ENCODE results near the gene ALG14. TPM values are rescaled to one million over a fixed set of nuclear protein-coding genes. Genes with fewer than 3 reads are reported as not detected.

Gene ALG14
- total RNA-seq, 2 experiments from 2014 or later: 0.08 to 0.52 TPM

GRCh38 chr1:95088303-95088702 lies 15.6 kb upstream of the ALG14 start:
- Mint-ChIP-seq H3K27ac (no peak overlapping the region), H3K4me3 (no peak overlapping the region), H3K27me3 (peaks cover 40% of the 10 kb centered on the region), H3K4me1 (ENCODE audit: low read depth) (no peaks in the 10 kb centered on the region), H3K36me3 (ENCODE audit: low read depth) (no peaks in the 10 kb centered on the region), H3K9me3 (no peaks in the 10 kb centered on the region)
- Histone ChIP-seq H3K36me3 (ENCODE audit: insufficient read depth, low read length) (no peaks in the 10 kb centered on the region), H3K4me1 (ENCODE audit: insufficient read depth, low read length) (no peaks in the 10 kb centered on the region), H3K9me3 (ENCODE audit: control insufficient read depth in 1 of 2, insufficient read depth in 1 of 2, low read length in 2 of 2) (peaks cover 0 to 7% of the 10 kb centered on the region in 2 experiments), H3K27me3 (ENCODE audit: control insufficient read depth in 1 of 2, insufficient read depth in 2 of 2, low read length in 2 of 2) (peaks cover 0 to 5% of the 10 kb centered on the region in 2 experiments), H3K27ac (ENCODE audit: low read depth in 1 of 2, low read length in 2 of 2) (no peak overlapping the region), H3K4me3 (ENCODE audit: low read length) (no peak overlapping the region)
- ChIA-PET CTCF (interaction anchor here (0.9 to 1.1 kb wide), 2 partner anchors 29 to 146 kb away, joined by 3 read pairs; partner anchors contain the start of genes RWDD3 and TLCD4), POLR2A (no interaction called here)
- intact Hi-C loops (cut with DNase I, micrococcal nuclease): loop anchor here (5.0 kb wide), 1 partner anchor 144 kb away; the partner anchor contains the start of gene RWDD3 (in 2 of the 2)
- TF ChIP-seq, protein P1, sequence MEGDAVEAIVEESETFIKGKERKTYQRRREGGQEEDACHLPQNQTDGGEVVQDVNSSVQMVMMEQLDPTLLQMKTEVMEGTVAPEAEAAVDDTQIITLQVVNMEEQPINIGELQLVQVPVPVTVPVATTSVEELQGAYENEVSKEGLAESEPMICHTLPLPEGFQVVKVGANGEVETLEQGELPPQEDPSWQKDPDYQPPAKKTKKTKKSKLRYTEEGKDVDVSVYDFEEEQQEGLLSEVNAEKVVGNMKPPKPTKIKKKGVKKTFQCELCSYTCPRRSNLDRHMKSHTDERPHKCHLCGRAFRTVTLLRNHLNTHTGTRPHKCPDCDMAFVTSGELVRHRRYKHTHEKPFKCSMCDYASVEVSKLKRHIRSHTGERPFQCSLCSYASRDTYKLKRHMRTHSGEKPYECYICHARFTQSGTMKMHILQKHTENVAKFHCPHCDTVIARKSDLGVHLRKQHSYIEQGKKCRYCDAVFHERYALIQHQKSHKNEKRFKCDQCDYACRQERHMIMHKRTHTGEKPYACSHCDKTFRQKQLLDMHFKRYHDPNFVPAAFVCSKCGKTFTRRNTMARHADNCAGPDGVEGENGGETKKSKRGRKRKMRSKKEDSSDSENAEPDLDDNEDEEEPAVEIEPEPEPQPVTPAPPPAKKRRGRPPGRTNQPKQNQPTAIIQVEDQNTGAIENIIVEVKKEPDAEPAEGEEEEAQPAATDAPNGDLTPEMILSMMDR (IDR thresholded peaks at IDR 0.05): no peak
- DNase-seq (no peak), ATAC-seq (ENCODE audit: poor library complexity) (no peak)

GRCh38 chr1:95086949-95087533 lies 14.3 kb upstream of the ALG14 start:
- H3K4me1 Mint-ChIP-seq (ENCODE audit: low read depth): no peaks in the 10 kb centered on the region

GRCh38 chr1:95085376-95085775 lies 12.6 kb upstream of the ALG14 start:
- no peaks in the 10 kb centered on the region for H3K9me3 Mint-ChIP-seq
- H3K36me3 ChIP-seq (ENCODE audit: insufficient read depth, low read length): no peaks in the 10 kb centered on the region
- no peak overlapping the region for H3K4me3 ChIP-seq (ENCODE audit: low read length)
- no peak overlapping the region for H3K4me3 Mint-ChIP-seq
- no peaks in the 10 kb centered on the region for H3K4me1 Mint-ChIP-seq (ENCODE audit: low read depth)
- intact Hi-C loops (cut with DNase I, micrococcal nuclease): loop anchor here (5.0 kb wide), 1 partner anchor 147 kb away; the partner anchor contains the start of gene RWDD3 (in 2 of the 2)
- DNase-seq (no peak), ATAC-seq (ENCODE audit: poor library complexity) (no peak)
- no peaks in the 10 kb centered on the region for H3K4me1 ChIP-seq (ENCODE audit: insufficient read depth, low read length)
- ChIA-PET POLR2A (no interaction called here), CTCF (interaction anchor here (1.3 to 2.5 kb wide), 4 partner anchors 9 to 149 kb away, joined by 4 to 9 read pairs (median 4); partner anchors contain the start of genes RWDD3 and TLCD4)
- H3K27ac ChIP-seq (ENCODE audit: low read depth in 1 of 2, low read length in 2 of 2): no peak overlapping the region
- peaks cover 33% of the 10 kb centered on the region for H3K27me3 Mint-ChIP-seq
- H3K36me3 Mint-ChIP-seq (ENCODE audit: low read depth): no peaks in the 10 kb centered on the region
- no peak overlapping the region for H3K27ac Mint-ChIP-seq
- TF ChIP-seq, protein P1 (IDR thresholded peaks at IDR 0.05): no peak
- H3K27me3 ChIP-seq (ENCODE audit: control insufficient read depth in 1 of 2, insufficient read depth in 2 of 2, low read length in 2 of 2): peaks cover 0 to 10% of the 10 kb centered on the region in 2 experiments
- H3K9me3 ChIP-seq (ENCODE audit: control insufficient read depth in 1 of 2, insufficient read depth in 1 of 2, low read length in 2 of 2): no peaks in the 10 kb centered on the region

More at GRCh38 chr1:95086949-95087533, 14.3 kb upstream of the ALG14 start:
- TF ChIP-seq, protein P1 (IDR thresholded peaks at IDR 0.05): no peak
- peaks cover 42% of the 10 kb centered on the region for H3K27me3 Mint-ChIP-seq
- ChIA-PET POLR2A (no interaction called here), CTCF (no interaction called here)
- intact Hi-C loops (cut with DNase I, micrococcal nuclease): loop anchor here (5.0 kb wide), 1 partner anchor 145 kb away; the partner anchor contains the start of gene RWDD3 (in 2 of the 2)
- Histone ChIP-seq H3K4me1 (ENCODE audit: insufficient read depth, low read length) (no peaks in the 10 kb centered on the region), H3K36me3 (ENCODE audit: insufficient read depth, low read length) (no peaks in the 10 kb centered on the region), H3K9me3 (ENCODE audit: control insufficient read depth in 1 of 2, insufficient read depth in 1 of 2, low read length in 2 of 2) (peaks cover 0 to 7% of the 10 kb centered on the region in 2 experiments), H3K27me3 (ENCODE audit: control insufficient read depth in 1 of 2, insufficient read depth in 2 of 2, low read length in 2 of 2) (peaks cover 0 to 6% of the 10 kb centered on the region in 2 experiments), H3K4me3 (ENCODE audit: low read length) (no peak overlapping the region), H3K27ac (ENCODE audit: low read depth in 1 of 2, low read length in 2 of 2) (no peak overlapping the region)
- DNase-seq (no peak), ATAC-seq (ENCODE audit: poor library complexity) (no peak)
- no peaks in the 10 kb centered on the region for H3K36me3 Mint-ChIP-seq (ENCODE audit: low read depth)
- no peaks in the 10 kb centered on the region for H3K9me3 Mint-ChIP-seq
- no peak overlapping the region for H3K4me3 Mint-ChIP-seq
- no peak overlapping the region for H3K27ac Mint-ChIP-seq
